HG02610 (cell line): ENCODE measurements around the gene COX10.
"Not testable (repeated sequence)": the region's sequence is repeated elsewhere in the genome, so short reads cannot be mapped to it uniquely, and the experiment has no call there.

Experiments used
- ATAC-seq: cut with Tn5 transposase; IDR thresholded peaks from one replicate; pipeline ENCODE4 v1.9.1; 2021; ENCODE audit warnings: mild to moderate bottlenecking, moderate library complexity; ENCODE audit not compliant: unreplicated experiment

COX10 gene

GRCh38 chr17:14118951-14119350, 49.6 kb downstream of the COX10 start:
- ATAC-seq = peak; percentile 89

GRCh38 chr17:14119546-14119945, 50.2 kb downstream of the COX10 start:
- ATAC-seq = no peak

GRCh38 chr17:14121952-14122351, 52.6 kb downstream of the COX10 start:
- ATAC-seq = no peak

GRCh38 chr17:14123619-14124278, 54.4 kb downstream of the COX10 start:
- no peak for ATAC-seq

GRCh38 chr17:14124854-14125253, 55.5 kb downstream of the COX10 start:
- ATAC-seq = no peak

GRCh38 chr17:14125518-14126137, 56.3 kb downstream of the COX10 start:
- ATAC-seq = no peak

- no peak for ATAC-seq
These were observed 63.8 kb downstream of the COX10 start for GRCh38 chr17:14133104-14133503.

GRCh38 chr17:14134456-14134855, 65.2 kb downstream of the COX10 start:
- ATAC-seq = no peak

- no peak for ATAC-seq
These were observed 66.7 kb downstream of the COX10 start for GRCh38 chr17:14135906-14136590.

GRCh38 chr17:14138649-14139048, 69.3 kb downstream of the COX10 start:
- no peak for ATAC-seq

GRCh38 chr17:14143688-14144087, 74.4 kb downstream of the COX10 start:
- no peak for ATAC-seq

- no peak for ATAC-seq
These were observed 75.2 kb downstream of the COX10 start for GRCh38 chr17:14144508-14144907.

- ATAC-seq = no peak
These were observed 80.4 kb downstream of the COX10 start for GRCh38 chr17:14149751-14150150.

- no peak for ATAC-seq
These were observed 81.3 kb downstream of the COX10 start for GRCh38 chr17:14150619-14151018.

- no peak for ATAC-seq
These were observed 83.4 kb downstream of the COX10 start for GRCh38 chr17:14152721-14153120.

- ATAC-seq = no peak
These were observed 84.1 kb downstream of the COX10 start for GRCh38 chr17:14153374-14153773.

- no peak for ATAC-seq
These were observed 87.4 kb downstream of the COX10 start for GRCh38 chr17:14156689-14157088.

- no peak for ATAC-seq
These were observed 88.5 kb downstream of the COX10 start for GRCh38 chr17:14157822-14158221.

- ATAC-seq = no peak
These were observed 89.4 kb downstream of the COX10 start for GRCh38 chr17:14158707-14159106.

- ATAC-seq = no peak
These were observed 92.1 kb downstream of the COX10 start for GRCh38 chr17:14161419-14161818.

- no peak for ATAC-seq
These were observed 96.3 kb downstream of the COX10 start for GRCh38 chr17:14165616-14166015.

GRCh38 chr17:14167831-14168230, 98.5 kb downstream of the COX10 start:
- not testable (repeated sequence) for ATAC-seq
